ENCODE results near the gene KRTAP5-7.

Gene KRTAP5-7

DNA sequence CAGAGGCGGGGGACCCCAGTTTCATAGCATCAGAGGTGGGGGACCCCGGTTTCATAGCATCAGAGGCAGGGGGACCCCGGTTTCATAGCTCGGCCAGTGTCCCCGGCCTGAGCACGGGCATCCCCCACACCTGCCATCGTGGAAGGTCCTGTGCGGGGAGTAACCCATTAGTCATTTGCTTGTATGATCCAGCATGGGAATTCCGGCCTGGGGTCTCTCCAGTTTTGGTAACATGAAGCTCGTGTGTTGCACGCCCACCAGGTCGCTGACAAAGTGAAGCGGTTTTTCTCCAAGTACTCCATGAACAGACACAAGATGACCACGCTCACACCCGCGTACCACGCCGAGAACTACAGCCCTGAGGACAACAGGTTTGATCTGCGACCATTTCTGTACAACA, 29.0 kb upstream of the KRTAP5-7 start:
- TF ChIP-seq, protein P1, sequence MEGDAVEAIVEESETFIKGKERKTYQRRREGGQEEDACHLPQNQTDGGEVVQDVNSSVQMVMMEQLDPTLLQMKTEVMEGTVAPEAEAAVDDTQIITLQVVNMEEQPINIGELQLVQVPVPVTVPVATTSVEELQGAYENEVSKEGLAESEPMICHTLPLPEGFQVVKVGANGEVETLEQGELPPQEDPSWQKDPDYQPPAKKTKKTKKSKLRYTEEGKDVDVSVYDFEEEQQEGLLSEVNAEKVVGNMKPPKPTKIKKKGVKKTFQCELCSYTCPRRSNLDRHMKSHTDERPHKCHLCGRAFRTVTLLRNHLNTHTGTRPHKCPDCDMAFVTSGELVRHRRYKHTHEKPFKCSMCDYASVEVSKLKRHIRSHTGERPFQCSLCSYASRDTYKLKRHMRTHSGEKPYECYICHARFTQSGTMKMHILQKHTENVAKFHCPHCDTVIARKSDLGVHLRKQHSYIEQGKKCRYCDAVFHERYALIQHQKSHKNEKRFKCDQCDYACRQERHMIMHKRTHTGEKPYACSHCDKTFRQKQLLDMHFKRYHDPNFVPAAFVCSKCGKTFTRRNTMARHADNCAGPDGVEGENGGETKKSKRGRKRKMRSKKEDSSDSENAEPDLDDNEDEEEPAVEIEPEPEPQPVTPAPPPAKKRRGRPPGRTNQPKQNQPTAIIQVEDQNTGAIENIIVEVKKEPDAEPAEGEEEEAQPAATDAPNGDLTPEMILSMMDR (IDR thresholded peaks at IDR 0.05; ENCODE audit: low read depth, low read length), result no peak
- no peak for DNase-seq (ENCODE audit: extremely low read depth, low read depth)

DNA sequence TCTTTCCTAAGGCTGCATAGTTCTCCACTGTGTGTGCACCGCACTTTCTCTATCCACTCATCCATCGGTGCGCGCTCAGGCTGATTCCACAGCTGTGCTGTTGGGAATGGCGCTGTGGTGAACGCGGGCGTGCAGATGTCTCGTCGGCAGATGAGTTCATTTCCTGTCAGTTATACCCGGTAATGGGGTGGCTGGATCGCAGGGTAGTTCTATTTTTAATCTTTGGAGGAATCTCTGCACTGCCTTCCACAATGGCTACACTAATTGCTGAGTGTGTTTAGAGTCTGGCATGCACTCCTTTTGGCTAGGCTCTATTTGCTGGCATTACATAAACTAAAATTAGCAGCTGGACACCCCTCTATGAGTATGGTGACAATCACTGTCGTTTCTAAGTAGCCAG, 27.9 kb upstream of the KRTAP5-7 start:
- DNase-seq (ENCODE audit: extremely low read depth, low read depth), result no peak
- TF ChIP-seq, protein P1 (IDR thresholded peaks at IDR 0.05; ENCODE audit: low read depth, low read length), result no peak

DNA sequence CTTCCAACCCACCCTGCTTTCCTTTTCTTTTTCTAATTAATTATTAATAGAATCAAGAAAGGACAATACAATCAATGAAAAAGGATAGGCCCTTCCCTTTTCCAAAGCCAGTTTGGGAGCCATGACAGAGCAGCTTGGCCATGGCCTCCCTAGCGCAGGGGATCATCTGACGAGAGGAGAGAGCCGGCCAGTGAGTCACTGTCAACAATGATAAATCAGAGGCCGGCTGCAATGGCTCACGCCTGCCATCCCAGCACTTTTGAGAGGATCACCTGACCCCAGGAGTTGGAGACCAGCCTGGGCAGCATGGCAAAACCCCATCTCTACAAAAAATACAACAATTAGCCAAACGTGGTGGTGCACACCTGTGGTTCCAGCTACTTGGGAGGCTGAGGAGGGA, 27.5 kb upstream of the KRTAP5-7 start:
- DNase-seq (ENCODE audit: extremely low read depth, low read depth), result no peak
- TF ChIP-seq, protein P1 (IDR thresholded peaks at IDR 0.05; ENCODE audit: low read depth, low read length), result no peak

DNA sequence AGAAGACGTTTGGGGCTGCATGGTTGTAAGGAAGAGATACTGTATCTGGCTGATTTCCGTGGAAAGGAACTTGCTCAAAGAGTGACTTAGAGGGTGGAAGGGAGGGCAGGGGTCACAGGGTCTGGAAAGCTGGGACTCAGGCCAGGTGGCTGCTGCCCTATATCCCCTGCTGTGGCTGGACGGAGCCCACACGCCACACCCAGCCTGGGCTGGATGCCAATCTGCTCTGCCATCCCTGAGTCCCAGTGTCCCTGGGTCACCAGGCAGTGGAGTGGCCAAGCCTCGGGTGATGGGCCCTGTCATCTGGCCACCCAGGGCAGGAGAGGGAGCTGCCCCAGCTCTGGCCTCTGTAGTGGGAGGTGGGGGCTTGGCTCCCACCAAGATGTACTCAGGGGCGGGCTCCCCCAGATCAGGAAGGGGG, 26.5 kb upstream of the KRTAP5-7 start:
- TF ChIP-seq, protein P1 (IDR thresholded peaks at IDR 0.05; ENCODE audit: low read depth, low read length), result no peak
- DNase-seq (ENCODE audit: extremely low read depth, low read depth), result no peak

DNA sequence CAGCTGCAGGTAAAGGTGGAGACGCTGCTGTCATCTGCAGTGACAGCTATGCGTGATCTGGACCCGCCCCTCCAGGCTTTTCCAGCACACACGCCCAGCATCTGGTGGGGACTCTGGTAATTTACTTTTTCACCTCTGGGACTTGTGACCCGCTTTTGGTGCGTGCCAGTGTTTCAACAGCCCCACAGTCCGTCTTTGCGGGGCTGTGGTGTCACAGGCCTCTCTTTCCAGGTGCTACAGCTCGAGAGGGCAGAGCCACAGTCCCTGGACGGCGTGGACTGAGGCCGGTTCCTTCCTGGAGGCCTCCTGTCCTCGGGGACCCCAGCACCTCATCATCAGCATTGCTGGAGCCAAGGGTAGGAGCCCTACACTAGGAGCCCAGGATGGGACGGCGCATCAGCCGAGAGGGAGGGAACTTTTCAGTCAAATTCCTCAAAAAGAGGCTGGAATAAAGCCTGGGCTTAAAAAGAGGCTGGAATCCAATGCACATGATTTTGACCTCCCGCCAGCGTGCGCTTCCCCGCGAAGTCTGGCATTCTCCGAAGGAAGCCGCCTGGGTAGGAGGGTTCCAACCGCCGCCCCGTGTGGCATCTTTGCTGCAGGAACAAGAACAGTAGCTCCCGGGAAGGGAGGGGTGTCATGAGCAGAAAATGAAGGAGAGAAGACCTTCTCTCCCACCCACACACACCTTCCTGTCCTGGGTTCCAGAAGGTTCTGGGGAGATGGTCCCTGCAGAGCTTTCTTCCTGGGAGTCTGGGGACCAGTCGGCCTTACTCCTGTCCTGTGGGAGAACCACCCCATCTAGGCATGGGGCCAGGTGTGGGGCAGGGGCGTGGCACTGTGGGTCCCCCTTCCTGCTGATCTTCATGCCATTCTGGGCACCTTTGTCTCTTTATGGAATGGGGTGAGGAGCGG, 25.7 kb upstream of the KRTAP5-7 start:
- DNase-seq (ENCODE audit: extremely low read depth, low read depth), result no peak
- TF ChIP-seq, protein P1 (IDR thresholded peaks at IDR 0.05; ENCODE audit: low read depth, low read length), result no peak

DNA sequence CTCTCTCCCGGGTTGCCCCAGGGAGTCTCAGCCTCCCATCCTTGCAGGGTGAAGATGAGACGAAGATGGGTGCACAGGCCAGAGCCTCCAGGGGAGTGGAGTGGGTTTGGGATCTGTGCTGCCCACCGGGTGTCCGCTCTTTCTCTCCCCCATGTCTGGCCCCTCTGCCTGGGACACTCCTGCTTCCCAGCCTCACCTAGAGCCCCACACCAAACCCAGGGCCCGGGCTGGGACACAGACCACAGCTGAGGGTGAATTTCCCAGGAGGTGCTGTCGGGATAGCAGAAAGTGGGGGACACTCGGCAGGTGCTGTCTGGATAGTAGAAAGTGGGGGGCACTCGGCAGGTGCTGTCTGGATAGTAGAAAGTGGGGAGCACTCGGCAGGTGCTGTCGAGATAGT, 25.0 kb upstream of the KRTAP5-7 start:
- TF ChIP-seq, protein P1 (IDR thresholded peaks at IDR 0.05; ENCODE audit: low read depth, low read length), result no peak
- no peak for DNase-seq (ENCODE audit: extremely low read depth, low read depth)

DNA sequence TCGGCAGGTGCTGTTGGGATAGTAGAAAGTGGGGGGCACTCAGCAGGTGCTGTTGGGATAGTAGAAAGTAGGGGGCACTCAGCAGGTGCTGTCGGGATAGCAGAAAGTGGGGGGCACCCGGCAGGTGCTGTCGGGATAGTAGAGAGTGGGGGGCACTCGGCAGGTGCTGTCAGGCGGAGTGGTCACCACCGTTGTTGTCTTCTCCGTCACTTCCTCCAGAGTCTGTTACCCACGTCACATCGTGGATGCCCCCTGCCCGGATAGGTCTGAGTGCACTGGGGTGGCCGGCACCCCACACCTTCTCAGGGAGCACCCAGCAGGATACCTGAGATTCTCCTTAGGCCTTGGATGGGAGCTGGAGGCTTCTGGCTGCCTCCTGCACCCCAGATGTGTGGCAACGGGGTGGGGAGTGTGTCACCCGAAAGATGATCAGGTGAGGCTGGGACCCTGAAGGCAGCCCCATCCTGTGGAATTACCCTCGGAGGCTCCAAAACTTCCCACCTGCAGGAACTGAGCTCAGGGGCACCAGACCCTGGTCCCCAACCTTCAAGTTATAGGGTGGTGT, 24.1 kb upstream of the KRTAP5-7 start:
- TF ChIP-seq, protein P1 (IDR thresholded peaks at IDR 0.05; ENCODE audit: low read depth, low read length), result no peak
- no peak for DNase-seq (ENCODE audit: extremely low read depth, low read depth)

Measured in AG09319 (cell line).